NCI-H2029 treated with DMSO at 0.1 percent for 48 hours (cell line): Measurements from ENCODE around the gene FOXP1.
A peak's percentile ranks its signal among the peaks of the same experiment; 100 is the strongest.

Experiments
- DNase-seq: peaks from one replicate; lab custom pipeline; 2025; lab: John Stamatoyannopoulos, UW

FOXP1 gene

DNA sequence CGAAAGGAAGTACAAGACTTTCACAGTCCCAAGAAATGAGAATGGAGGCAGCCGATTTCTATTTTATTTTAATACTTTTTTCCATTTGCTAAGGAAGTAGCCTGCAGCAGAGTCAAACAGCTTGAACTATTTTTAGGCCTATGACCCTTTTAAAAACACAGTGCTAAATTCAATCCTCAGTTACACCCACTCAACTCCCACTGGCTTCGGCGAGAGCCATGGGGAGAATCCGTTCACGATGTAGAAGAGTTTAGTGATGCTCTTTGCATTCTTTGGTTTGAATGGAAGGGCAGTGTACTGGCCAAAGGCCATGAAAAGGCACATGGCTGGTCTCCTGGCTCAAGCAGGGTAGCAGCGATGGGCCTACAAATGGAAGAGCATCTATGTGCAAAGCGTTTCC, 343.5 kb downstream of the FOXP1 start:
- DNase-seq, result no peak

DNA sequence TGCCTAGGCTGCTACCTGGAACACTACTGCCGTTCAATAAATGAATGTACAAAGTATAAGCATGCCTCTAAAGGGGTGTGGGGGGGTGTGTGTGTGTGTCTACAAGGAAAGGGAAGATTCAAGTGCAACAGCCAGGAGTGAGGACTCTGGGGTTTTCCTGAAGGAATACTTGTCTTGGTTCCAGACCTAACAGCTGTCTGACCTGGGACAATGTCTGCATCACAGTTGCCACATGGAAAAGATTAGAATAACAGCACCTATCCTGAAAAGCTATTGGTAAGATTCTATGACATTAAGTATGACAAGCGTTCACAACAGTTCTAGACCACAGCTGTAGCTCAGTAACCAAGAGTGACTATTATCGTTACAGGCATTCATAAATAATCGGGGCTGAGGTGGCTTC, 345.2 kb downstream of the FOXP1 start:
- DNase-seq, result no peak

- DNase-seq, result no peak
Measured at GRCh38 chr3:71237672-71238071, 345.9 kb downstream of the FOXP1 start.

DNA sequence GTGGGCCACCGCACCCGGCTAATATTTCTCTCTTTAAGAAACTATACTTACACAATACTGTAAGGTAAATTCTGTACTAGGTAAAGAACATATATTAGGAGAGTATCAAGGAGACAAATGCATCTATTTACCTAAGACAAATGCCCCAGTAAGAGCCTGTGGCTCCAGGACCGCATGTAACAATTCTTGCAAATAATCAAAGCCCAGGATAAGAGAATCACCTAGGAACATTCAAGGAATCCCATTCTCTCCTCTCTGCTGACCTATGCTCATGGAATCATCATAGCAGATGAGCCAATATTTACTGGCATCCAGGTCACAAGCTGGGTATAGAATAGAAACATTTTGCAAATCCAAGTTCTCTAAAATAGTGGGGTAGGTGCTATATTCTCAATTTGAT, 347.7 kb downstream of the FOXP1 start:
- DNase-seq, result no peak

GRCh38 chr3:71232895-71233294, 350.6 kb downstream of the FOXP1 start:
- no peak for DNase-seq

GRCh38 chr3:71232175-71232679, 351.3 kb downstream of the FOXP1 start:
- DNase-seq, result no peak

DNA sequence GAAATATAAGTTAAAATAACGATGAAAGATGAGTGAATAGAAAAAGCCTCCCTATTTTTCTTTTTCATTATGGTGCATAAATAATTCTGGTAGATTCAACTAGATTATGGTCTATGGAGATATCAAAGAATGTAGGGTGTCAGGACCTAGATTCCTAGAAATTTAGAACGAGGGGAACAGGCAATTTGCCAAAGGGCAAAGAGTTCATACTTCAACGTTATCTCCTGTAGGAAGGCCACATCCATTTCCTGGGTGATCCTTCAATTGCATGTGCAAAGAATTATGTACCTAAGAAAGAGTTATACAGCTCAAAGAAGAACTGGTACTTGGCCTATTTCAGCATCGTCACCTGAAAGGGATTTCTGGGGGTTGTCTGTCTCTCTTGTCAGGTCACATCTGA, 351.8 kb downstream of the FOXP1 start:
- DNase-seq, result no peak

- DNase-seq, result no peak
Measured at GRCh38 chr3:71229905-71230657, 353.4 kb downstream of the FOXP1 start.

GRCh38 chr3:71228156-71228866, 355.2 kb downstream of the FOXP1 start:
- no peak for DNase-seq

DNA sequence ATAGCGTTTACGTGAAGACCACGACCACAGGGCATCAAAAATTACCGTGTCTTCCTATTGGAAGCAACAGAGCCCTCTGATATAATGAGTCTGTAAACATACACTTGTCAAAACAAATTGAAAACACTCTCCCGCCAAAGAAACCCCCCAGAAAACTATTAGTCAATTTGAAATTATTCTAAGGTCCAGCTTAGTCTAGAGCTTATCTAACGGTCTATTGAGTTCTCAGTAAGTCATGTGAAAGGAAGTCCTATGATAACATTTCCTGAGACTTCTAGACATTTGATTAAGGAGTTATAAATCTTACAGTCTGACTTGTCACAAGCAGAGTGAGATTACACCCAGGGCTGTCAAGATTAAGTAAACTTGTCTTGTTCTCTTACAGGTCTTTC, 356.3 kb downstream of the FOXP1 start:
- no peak for DNase-seq

DNA sequence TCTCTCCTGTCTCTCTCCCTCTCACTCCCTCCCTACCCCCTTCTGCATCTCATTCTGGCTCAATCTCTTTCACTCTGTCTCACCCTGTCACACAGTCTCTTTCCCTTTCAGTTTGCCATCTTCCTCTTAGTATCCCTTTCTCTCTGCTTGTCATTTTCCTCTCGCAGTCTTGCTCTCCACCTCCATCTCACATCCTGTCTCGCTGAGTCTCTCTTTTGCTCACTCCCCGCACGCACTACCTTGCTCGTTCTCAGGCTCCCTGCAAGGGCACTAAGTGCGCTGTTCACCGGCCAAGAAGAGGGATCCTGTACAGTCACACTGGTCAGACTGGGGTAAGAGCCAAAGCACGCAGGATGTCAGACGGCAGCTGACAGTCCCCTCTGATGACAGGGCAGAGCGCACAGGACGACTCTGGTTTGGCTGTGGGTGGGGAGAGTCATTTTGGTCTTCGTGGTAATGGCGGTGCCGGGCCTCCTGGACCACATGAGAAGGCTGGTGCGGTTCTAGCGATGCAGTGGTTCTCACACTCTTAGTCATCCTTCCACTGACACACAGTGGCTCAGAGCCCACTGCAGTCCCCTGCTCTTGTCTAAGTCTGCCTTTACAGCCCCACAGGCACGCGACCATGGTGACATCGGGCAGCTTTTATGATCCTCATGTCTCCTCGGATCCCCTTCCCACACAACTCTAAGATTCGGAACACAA, 356.8 kb downstream of the FOXP1 start:
- no peak for DNase-seq

DNA sequence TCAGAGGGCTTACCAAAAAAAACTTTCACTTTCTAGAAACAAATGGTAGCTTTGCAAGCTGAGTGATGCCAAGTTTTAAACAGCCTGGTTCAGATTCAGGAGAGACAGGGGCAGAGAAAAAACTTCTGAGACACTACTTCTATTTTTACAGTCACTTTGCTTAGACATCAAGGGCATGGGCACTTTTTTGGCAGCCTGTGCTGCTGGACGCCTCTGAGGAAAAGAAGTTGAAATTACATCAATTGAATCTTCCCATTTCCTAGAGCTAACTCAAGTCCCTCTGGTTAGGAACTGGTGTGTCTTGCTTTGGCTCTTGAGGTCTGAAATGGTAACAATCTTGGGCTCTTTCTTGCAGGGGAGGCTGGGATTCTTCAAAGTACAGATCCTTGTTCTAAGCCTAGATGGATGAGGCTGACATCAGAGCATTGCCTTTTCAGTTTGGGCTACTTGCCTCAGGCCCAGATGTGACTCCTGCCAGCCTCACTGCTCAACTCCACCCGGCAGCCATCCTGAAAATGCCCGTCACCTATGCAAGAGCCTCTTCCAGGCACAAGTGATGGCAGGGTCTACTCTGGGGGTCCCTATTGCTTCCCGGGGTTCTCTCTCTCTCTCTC, 357.5 kb downstream of the FOXP1 start:
- DNase-seq, result no peak

DNA sequence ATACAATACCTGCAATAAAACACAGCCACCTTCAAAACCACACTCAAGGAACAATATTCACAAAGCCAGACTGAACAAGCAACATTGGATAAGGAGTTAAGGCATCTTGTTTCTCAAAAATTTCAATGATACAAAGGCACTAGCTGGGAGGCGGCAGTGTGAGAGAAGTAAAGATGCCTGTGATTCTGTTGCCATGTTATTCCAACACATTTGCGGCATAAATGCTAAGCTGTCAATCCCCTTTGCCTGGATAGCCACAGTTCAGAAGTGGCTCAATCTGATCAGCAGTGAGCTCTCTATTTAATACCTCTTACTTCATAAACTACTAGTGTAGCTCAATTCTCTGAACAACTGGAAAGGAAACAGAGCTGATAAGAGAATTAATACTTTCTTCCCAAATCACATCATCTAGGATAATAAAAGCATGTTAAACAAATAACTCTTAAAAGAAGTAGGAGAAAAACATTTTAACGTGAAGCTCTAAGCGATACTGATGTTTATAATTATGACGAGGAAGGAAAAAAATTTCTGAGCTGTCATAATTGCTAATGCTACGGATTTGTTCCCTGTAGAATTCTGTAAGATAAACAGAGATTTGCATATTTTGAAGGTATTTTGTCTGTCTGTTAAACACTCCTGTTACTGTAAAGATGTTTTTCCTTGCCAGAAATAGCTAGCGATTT, 358.4 kb downstream of the FOXP1 start:
- no peak for DNase-seq

- DNase-seq, result no peak
Measured at GRCh38 chr3:71219744-71220638, 363.5 kb downstream of the FOXP1 start.

DNA sequence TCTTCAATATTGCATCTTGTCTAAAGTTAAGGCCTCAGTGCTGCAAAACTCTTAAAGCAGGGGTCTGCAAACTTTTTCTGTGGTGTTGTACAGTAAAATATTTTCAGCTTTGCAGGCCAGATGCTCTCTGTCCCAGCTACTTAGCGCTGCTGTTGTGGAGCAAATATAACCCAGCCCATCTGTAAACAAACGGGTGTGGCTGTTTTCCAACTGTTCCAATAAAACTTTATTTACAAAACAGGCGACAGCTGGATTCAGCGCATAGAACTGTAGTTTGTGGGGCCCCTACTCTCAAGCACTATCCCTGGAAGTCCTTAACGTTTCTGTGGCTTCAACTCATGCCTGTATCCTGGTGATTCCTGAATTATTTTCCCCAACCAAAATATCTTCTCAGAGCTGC, 365.0 kb downstream of the FOXP1 start:
- no peak for DNase-seq

DNA sequence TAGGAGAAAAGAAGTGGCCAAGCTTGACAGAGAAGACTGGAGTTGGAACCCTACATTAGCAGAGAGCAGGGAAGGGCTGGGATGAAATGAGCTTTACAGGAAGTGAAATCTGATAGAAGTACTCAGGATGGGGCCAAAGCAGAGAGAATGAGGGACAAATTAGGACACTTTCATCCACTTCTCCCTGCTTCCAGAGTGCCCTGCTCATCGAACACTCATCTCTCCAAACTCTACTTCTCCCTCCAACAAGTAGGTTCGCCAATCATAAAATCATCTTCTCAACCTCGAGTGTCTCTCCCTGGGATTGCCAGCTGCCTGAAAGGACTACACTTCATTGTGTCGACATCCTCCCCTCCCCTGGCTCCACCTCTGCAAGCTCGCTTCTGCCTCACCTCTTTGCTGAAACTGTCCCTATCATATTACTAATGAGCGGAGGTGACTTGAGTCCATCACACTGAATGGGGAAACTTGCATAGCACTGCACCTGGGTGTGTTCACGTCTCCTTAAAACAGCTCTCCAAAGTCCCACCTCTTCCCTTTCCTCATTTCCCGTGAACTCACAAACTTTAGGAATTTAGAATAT, 365.8 kb downstream of the FOXP1 start:
- DNase-seq, result peak; percentile 77

- DNase-seq, result no peak
Measured at GRCh38 chr3:71215351-71215750, 368.2 kb downstream of the FOXP1 start.

GRCh38 chr3:71214797-71215196, 368.7 kb downstream of the FOXP1 start:
- DNase-seq, result no peak

DNA sequence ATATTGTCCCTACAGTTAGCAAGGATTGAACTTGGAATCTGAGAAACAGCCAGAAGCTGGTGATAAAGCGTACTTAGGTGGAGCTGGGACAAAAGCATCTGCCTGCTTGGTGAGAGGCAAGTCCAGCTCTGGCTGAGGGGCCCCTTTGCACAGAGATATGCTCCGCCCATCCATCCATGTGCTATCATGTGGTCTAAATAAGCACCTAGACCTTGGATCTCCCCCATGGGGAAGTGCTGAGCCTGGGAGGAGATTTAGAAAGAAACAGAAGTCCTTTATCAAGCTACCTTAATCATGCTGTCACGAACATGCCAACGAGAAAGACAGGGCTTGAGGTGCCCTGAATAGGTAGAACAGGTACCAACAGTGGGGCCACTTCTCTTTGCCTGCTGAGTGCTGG, 369.5 kb downstream of the FOXP1 start:
- no peak for DNase-seq

DNA sequence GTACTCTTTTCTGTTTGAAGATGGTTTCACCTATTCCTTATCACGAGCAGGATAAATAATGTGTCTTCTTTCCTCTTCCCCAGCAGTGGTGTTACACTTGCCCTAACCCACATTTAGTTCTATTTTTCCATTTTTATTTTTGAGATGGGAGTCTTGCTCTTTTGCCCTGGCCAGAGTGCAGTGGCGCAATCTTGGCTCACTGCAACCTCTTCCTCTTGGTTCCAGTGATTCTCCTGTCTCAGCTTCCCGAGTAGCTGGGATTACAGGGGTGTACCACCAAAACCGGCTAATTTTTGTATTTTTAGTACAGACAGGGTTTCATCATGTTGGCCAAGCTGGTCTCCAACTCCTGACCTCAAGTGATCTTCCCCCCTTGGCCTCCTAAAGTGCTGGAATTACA, 372.4 kb downstream of the FOXP1 start:
- DNase-seq, result no peak
